Measurements from ENCODE around the gene SRGAP2C.
"Not testable (repeated sequence)": the region's sequence is repeated elsewhere in the genome, so short reads cannot be mapped to it uniquely, and the experiment has no call there.

DNA sequence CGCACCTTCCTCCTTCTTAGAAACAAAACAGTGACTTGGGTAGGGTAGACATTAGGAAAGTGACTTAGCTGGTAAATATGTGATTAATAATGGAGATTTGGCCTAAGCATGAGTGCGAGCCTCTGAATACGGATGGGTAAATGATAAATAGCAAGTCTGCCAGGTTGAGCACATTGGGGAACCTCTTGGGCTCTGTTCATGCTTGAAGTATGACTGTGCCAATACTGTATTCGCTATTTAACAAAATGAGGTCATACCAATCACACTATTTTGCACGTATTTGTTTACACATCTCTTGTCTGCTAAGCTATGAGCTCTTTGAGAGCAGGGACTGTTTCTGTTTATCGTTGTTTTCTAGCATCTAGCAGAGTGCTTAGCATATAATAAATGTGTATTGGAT is 23.6 kb downstream of the SRGAP2C start:
- TF ChIP-seq, protein P1, sequence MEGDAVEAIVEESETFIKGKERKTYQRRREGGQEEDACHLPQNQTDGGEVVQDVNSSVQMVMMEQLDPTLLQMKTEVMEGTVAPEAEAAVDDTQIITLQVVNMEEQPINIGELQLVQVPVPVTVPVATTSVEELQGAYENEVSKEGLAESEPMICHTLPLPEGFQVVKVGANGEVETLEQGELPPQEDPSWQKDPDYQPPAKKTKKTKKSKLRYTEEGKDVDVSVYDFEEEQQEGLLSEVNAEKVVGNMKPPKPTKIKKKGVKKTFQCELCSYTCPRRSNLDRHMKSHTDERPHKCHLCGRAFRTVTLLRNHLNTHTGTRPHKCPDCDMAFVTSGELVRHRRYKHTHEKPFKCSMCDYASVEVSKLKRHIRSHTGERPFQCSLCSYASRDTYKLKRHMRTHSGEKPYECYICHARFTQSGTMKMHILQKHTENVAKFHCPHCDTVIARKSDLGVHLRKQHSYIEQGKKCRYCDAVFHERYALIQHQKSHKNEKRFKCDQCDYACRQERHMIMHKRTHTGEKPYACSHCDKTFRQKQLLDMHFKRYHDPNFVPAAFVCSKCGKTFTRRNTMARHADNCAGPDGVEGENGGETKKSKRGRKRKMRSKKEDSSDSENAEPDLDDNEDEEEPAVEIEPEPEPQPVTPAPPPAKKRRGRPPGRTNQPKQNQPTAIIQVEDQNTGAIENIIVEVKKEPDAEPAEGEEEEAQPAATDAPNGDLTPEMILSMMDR (IDR thresholded peaks at IDR 0.05) = not testable (repeated sequence)
- TF ChIP-seq POLR2AphosphoS5 (IDR thresholded peaks at IDR 0.05) = not testable (repeated sequence)
